IMR-90 (cell line): ENCODE results near the gene ANKRD44. TPM values are rescaled to one million over a fixed set of nuclear protein-coding genes. Genes with fewer than 3 reads are reported as not detected.

Experiments
- ATAC-seq: fragments of 200-7000 bp; cut with Tn5 transposase; 2 replicates; pipeline ENCODE4 v1.9.1; 2020; ENCODE audit warnings: low read depth, mild to moderate bottlenecking, moderate library complexity
- BruUV-seq: library from RNA; stranded (reverse); fragments of 400-500 nt; replicated peaks from 2 replicates; lab custom pipeline; 2021; lab: Mats Ljungman, UMichigan
- CTCF ChIA-PET: fragments of 300-600 bp; formaldehyde crosslinking; extraction: SDS; loops from one replicate; lab custom pipeline; 2021; ENCODE audit warnings: antibody characterized with exemption; lab: Yijun Ruan, JAX
- POLR2A ChIA-PET: fragments of 300-600 bp; sonication (Branson Sonifier 250); formaldehyde crosslinking; loops from one replicate; lab custom pipeline; 2022; ENCODE audit warnings: antibody characterized with exemption; ENCODE audit not compliant: unreplicated experiment; lab: Charles Lee
- DNase-seq: peaks from one replicate; pipeline ENCODE4 v3.0.0; 2013
- H2AFZ ChIP-seq: replicated peaks from 2 replicates; pipeline ENCODE3; 2013; ENCODE audit warnings: low read length, mild to moderate bottlenecking; ENCODE audit not compliant: poor library complexity
- H2AK5ac ChIP-seq: 2 replicates; pipeline ENCODE4 v1.6.1; 2013; ENCODE audit warnings: low read depth, low read length, inconsistent platforms
- H2AK9ac ChIP-seq: replicated peaks from 2 replicates; pipeline ENCODE3; 2013; ENCODE audit warnings: mild to moderate bottlenecking, low read depth, low read length, moderate library complexity; ENCODE audit not compliant: poor library complexity
- H2BK120ac ChIP-seq: 2 replicates; pipeline ENCODE4 v1.6.1; 2013; ENCODE audit warnings: low read depth, low read length, inconsistent platforms
- H2BK15ac ChIP-seq: 3 replicates; pipeline ENCODE4 v1.6.1; 2013; ENCODE audit warnings: low read depth, low read length, inconsistent platforms
- H2BK20ac ChIP-seq: 2 replicates; pipeline ENCODE4 v1.6.1; 2013; ENCODE audit warnings: low read depth, mild to moderate bottlenecking, inconsistent platforms, low read length, moderate library complexity
- H2BK5ac ChIP-seq: 2 replicates; pipeline ENCODE4 v1.6.1; 2013; ENCODE audit warnings: mild to moderate bottlenecking, low read depth, low read length, inconsistent platforms; ENCODE audit not compliant: poor library complexity, severe bottlenecking
- H3K14ac ChIP-seq: replicated peaks from 2 replicates; pipeline ENCODE4 v1.6.1; 2013; ENCODE audit warnings: low read depth, low read length, inconsistent platforms
- H3K18ac ChIP-seq: 2 replicates; pipeline ENCODE4 v1.6.1; 2013; ENCODE audit warnings: low read depth, low read length, control low read depth
- H3K23ac ChIP-seq: 2 replicates; pipeline ENCODE4 v1.6.1; 2013; ENCODE audit warnings: low read depth, low read length, inconsistent platforms
- H3K27ac ChIP-seq: 2 replicates; pipeline ENCODE4 v1.5.1; 2013; ENCODE audit warnings: mild to moderate bottlenecking, control low read depth, low read length; ENCODE audit not compliant: insufficient read depth
- H3K27me3 ChIP-seq: 2 replicates; pipeline ENCODE4 v1.6.1; 2013; ENCODE audit warnings: low read length; ENCODE audit not compliant: control insufficient read depth, insufficient read depth
- H3K36me3 ChIP-seq: 2 replicates; pipeline ENCODE4 v1.6.1; 2013; ENCODE audit warnings: low read length, mixed read lengths; ENCODE audit not compliant: control insufficient read depth, insufficient read depth
- H3K4ac ChIP-seq: 2 replicates; pipeline ENCODE4 v1.6.1; 2013; ENCODE audit warnings: low read depth, low read length, inconsistent platforms
- H3K4me1 ChIP-seq: 2 replicates; pipeline ENCODE4 v1.6.1; 2013; ENCODE audit warnings: low read length, mixed read lengths; ENCODE audit not compliant: control insufficient read depth, insufficient read depth
- H3K4me2 ChIP-seq: 2 replicates; pipeline ENCODE4 v1.6.1; 2013; ENCODE audit warnings: low read depth, mild to moderate bottlenecking, control low read depth, low read length, moderate library complexity
- H3K4me3 ChIP-seq: 2 replicates; pipeline ENCODE4 v1.5.1; 2013; ENCODE audit warnings: low read depth, mild to moderate bottlenecking, control low read depth, low read length, moderate library complexity; ENCODE audit not compliant: insufficient read depth
- H3K56ac ChIP-seq: 2 replicates; pipeline ENCODE4 v1.6.1; 2013; ENCODE audit warnings: low read length, inconsistent platforms; ENCODE audit not compliant: insufficient read depth; ENCODE audit errors: extremely low read depth
- H3K79me1 ChIP-seq, 2 experiments: 2 replicates each; pipeline ENCODE4 v1.6.1; 2013; ENCODE audit warnings: low read length in 2 of 2, inconsistent platforms in 1 of 2, low read depth in 1 of 2
- H3K9ac ChIP-seq: 2 replicates; pipeline ENCODE4 v1.6.1; 2013; ENCODE audit warnings: low read depth, low read length, control low read depth
- H3K9me1 ChIP-seq: 2 replicates; pipeline ENCODE4 v1.6.1; 2013; ENCODE audit warnings: low read length, inconsistent platforms; ENCODE audit not compliant: insufficient read depth
- H3K9me3 ChIP-seq: 2 replicates; pipeline ENCODE4 v1.6.1; 2013; ENCODE audit warnings: low read length; ENCODE audit not compliant: control insufficient read depth, insufficient read depth
- H4K20me1 ChIP-seq: 2 replicates; pipeline ENCODE4 v1.6.1; 2013; ENCODE audit warnings: low read length, inconsistent platforms; ENCODE audit not compliant: insufficient read depth
- H4K5ac ChIP-seq: 2 replicates; pipeline ENCODE4 v1.6.1; 2013; ENCODE audit warnings: mild to moderate bottlenecking, low read depth, low read length, control low read depth
- H4K8ac ChIP-seq, 2 experiments: 2 replicates each; pipeline ENCODE4 v1.6.1; 2013; ENCODE audit warnings: low read depth in 2 of 2, low read length in 2 of 2, control low read depth in 1 of 2, inconsistent platforms in 1 of 2
- H4K91ac ChIP-seq: 2 replicates; pipeline ENCODE4 v1.6.1; 2013; ENCODE audit warnings: low read depth, low read length, inconsistent platforms; ENCODE audit not compliant: insufficient read depth
- CEBPB ChIP-seq: IDR thresholded peaks from 2 replicates; pipeline ENCODE4 v1.6.1; 2012; ENCODE audit warnings: low read depth, low read length, improper control_type of control experiment
- FOS ChIP-seq: fragments of 150-350 bp; IDR thresholded peaks from 2 replicates; pipeline ENCODE4 v1.6.1; 2016; ENCODE audit warnings: low read depth, low read length
- MAFK ChIP-seq: IDR thresholded peaks from 2 replicates; pipeline ENCODE4 v1.6.1; 2012; ENCODE audit warnings: low read depth, low read length, improper control_type of control experiment
- MAZ ChIP-seq: IDR thresholded peaks from 2 replicates; pipeline ENCODE4 v1.6.1; 2012; ENCODE audit warnings: low read depth, mild to moderate bottlenecking, low read length, improper control_type of control experiment, moderate library complexity, borderline replicate concordance
- NFE2L2 ChIP-seq: fragments of 150-350 bp; IDR thresholded peaks from 2 replicates; pipeline ENCODE4 v1.6.1; 2016; ENCODE audit warnings: low read depth, mild to moderate bottlenecking, low read length
- POLR2A ChIP-seq: IDR thresholded peaks from 2 replicates; pipeline ENCODE4 v1.6.1; 2012; ENCODE audit warnings: mild to moderate bottlenecking, low read depth, low read length
- RAD21 ChIP-seq: IDR thresholded peaks from 2 replicates; pipeline ENCODE4 v1.6.1; 2012; ENCODE audit warnings: low read length, improper control_type of control experiment
- RCOR1 ChIP-seq: IDR thresholded peaks from 2 replicates; pipeline ENCODE4 v1.6.1; 2012; ENCODE audit warnings: mild to moderate bottlenecking, low read length, improper control_type of control experiment; ENCODE audit not compliant: insufficient replicate concordance
- RFX5 ChIP-seq: IDR thresholded peaks from 2 replicates; pipeline ENCODE4 v1.8.0; 2012; ENCODE audit warnings: low read depth, mild to moderate bottlenecking, low read length, moderate library complexity
- SMC3 ChIP-seq: fragments of 150-350 bp; IDR thresholded peaks from 2 replicates; pipeline ENCODE4 v1.6.1; 2016; ENCODE audit warnings: low read depth, mild to moderate bottlenecking, antibody characterized with exemption, low read length, moderate library complexity
- USF2 ChIP-seq: fragments of 150-350 bp; IDR thresholded peaks from 2 replicates; pipeline ENCODE4 v1.6.1; 2017; ENCODE audit warnings: mild to moderate bottlenecking, antibody characterized with exemption, low read length, low read depth
- WGBS, 2 experiments: methylation state at CpG; one replicate each; pipeline versions ENCODE4 v1.1.5 to v1.1.7; 2013; ENCODE audit warnings: missing lambda C conversion rate in 2 of 2; ENCODE audit not compliant: insufficient read length in 1 of 2; ENCODE audit errors: extremely low coverage in 2 of 2; 5-methylcytosine and 5-hydroxymethylcytosine counted together
- dilution Hi-C: fragments of 300-500 bp; cut with HindIII; formaldehyde crosslinking; loops from one replicate; pipeline ENCODE4 v1.14.3; 2018; ENCODE audit warnings: low sequenced_read_pairs; ENCODE audit not compliant: unreplicated experiment
- in situ Hi-C: fragments of 300-500 bp; cut with MboI; formaldehyde crosslinking; loops from 3 replicates; pipeline ENCODE4 v1.14.3; 2019; ENCODE audit warnings: low sequenced_read_pairs, inconsistent platforms, mixed read lengths
- intact Hi-C: fragments of 100-400 bp; cut with micrococcal nuclease; formaldehyde crosslinking; loops from 2 replicates; pipeline ENCODE4 v1.10.0; 2022
- polyA plus RNA-seq, 3 experiments: library from polyadenylated mRNA; depleted of rRNA; stranded (reverse); fragments of >200 nt; gene quantifications; 2 replicates each; pipeline ENCODE4 v1.2.3, GENCODE V29; 2012; ENCODE audit warnings: low replicate concordance in 1 of 3
- total RNA-seq: library from RNA; depleted of rRNA; stranded (reverse); fragments of >200 nt; gene quantifications from 2 replicates; pipeline ENCODE4 v1.2.3, GENCODE V29; 2012
- TF ChIP-seq, protein P1 (sequence below): conservative IDR thresholded peaks from 2 replicates; pipeline ENCODE4 v1.5.1; 2012; ENCODE audit warnings: mild to moderate bottlenecking, low read depth, low read length, improper control_type of control experiment
- TF ChIP-seq, protein P2 (sequence below): fragments of 150-350 bp; IDR thresholded peaks from 2 replicates; pipeline ENCODE4 v1.6.1; 2016; ENCODE audit warnings: low read depth, mild to moderate bottlenecking, low read length, moderate library complexity, borderline replicate concordance

Gene ANKRD44
- total and polyA plus RNA-seq, 2 of the 4 experiments (the other 2 are of a cell fraction): 5.2 to 15.6 TPM

- TF ChIP-seq RFX5: no peak
Observed at GRCh38 chr2:197308996-197309690, 1.4 kb downstream of the ANKRD44 start (continued).

DNA sequence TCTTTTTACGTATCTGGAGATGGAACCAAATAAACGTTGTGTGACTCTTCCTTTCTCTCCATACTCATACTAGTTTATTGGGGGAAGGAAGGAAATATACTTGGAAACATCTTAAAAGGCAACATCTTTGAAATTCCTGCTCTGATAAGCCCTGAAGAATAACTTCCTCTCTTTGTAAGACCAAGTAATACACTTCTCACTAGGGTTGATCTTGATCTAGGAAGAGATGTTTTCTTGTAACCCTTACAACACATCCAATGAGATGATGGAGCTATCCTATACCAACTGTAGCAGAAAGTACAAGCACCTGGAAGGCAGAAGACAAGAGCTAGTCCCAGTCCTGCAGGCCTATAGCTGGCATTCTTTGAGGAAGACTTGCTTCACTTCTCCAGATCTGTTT, 2.0 kb downstream of the ANKRD44 start:
- dilution Hi-C loops: no loop called here
- TF ChIP-seq USF2 (no peak), FOS (no peak), POLR2A (no peak), NFE2L2 (no peak), RCOR1 (no peak), CEBPB (no peak), MAZ (no peak), RFX5 (no peak), RAD21 (no peak), MAFK (no peak), SMC3 (no peak)
- TF ChIP-seq, protein P1, sequence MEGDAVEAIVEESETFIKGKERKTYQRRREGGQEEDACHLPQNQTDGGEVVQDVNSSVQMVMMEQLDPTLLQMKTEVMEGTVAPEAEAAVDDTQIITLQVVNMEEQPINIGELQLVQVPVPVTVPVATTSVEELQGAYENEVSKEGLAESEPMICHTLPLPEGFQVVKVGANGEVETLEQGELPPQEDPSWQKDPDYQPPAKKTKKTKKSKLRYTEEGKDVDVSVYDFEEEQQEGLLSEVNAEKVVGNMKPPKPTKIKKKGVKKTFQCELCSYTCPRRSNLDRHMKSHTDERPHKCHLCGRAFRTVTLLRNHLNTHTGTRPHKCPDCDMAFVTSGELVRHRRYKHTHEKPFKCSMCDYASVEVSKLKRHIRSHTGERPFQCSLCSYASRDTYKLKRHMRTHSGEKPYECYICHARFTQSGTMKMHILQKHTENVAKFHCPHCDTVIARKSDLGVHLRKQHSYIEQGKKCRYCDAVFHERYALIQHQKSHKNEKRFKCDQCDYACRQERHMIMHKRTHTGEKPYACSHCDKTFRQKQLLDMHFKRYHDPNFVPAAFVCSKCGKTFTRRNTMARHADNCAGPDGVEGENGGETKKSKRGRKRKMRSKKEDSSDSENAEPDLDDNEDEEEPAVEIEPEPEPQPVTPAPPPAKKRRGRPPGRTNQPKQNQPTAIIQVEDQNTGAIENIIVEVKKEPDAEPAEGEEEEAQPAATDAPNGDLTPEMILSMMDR: no peak
- TF ChIP-seq, protein P2, sequence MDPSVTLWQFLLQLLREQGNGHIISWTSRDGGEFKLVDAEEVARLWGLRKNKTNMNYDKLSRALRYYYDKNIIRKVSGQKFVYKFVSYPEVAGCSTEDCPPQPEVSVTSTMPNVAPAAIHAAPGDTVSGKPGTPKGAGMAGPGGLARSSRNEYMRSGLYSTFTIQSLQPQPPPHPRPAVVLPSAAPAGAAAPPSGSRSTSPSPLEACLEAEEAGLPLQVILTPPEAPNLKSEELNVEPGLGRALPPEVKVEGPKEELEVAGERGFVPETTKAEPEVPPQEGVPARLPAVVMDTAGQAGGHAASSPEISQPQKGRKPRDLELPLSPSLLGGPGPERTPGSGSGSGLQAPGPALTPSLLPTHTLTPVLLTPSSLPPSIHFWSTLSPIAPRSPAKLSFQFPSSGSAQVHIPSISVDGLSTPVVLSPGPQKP: no peak

More for the DNA sequence above, 2.0 kb downstream of the ANKRD44 start:
- Histone ChIP-seq H4K91ac (no peak overlapping the region), H4K5ac (no peak overlapping the region), H3K4me1 (peaks cover 8% of the 10 kb centered on the region), H3K27me3 (no peaks in the 10 kb centered on the region; the same call in 1 of the 2 replicates), H2AK9ac (no peak overlapping the region), H3K4me2 (no peak overlapping the region), H2AK5ac (no peak overlapping the region), H3K36me3 (no peaks in the 10 kb centered on the region), H3K4ac (no peak overlapping the region), H3K9me3 (no peaks in the 10 kb centered on the region), H3K14ac (no peak overlapping the region), H3K9ac (no peak overlapping the region), H3K23ac (no peak overlapping the region), H4K8ac (no peak overlapping the region), H2AFZ (no peak overlapping the region), H3K56ac (no peak overlapping the region), H3K79me1 (peaks cover 0 to 13% of the 10 kb centered on the region in 2 experiments; a peak in 2 of 4 replicates), H4K20me1 (no peaks in the 10 kb centered on the region), H3K4me3 (no peak overlapping the region), H2BK20ac (no peak overlapping the region), H3K18ac (no peak overlapping the region), H2BK15ac (no peak overlapping the region), H3K27ac (no peak overlapping the region), H2BK120ac (no peak overlapping the region), H2BK5ac (no peak overlapping the region), H3K9me1 (no peaks in the 10 kb centered on the region)
- DNase-seq (no peak), ATAC-seq (no peak)
- ChIA-PET CTCF (interaction anchor here (1.0 to 2.5 kb wide), 3 partner anchors 125 to 195 kb away, joined by 3 to 8 read pairs (median 4); no protein-coding TSS in a partner anchor), POLR2A (no interaction called here)
- no TSS peak for BruUV-seq
- WGBS, 2 experiments: no CpG with 5 or more reads among the region's 2 CpGs
- in situ Hi-C loops: no loop called here
- intact Hi-C loops: no loop called here
